Panc1 (cell line): ENCODE results near the gene CFAP74. TPM values are rescaled to one million over a fixed set of nuclear protein-coding genes. Genes with fewer than 3 reads are reported as not detected.

Experiments
- ATAC-seq: fragments of 200-7000 bp; cut with Tn5 transposase; 2 replicates; pipeline ENCODE4 v1.9.1; 2020; ENCODE audit warnings: mild to moderate bottlenecking, moderate library complexity
- BruUV-seq: library from RNA; stranded (reverse); fragments of 400-500 nt; replicated peaks from 2 replicates; lab custom pipeline; 2021; lab: Mats Ljungman, UMichigan
- CTCF ChIA-PET: fragments of 300-600 bp; sonication (Branson Sonifier 250); formaldehyde crosslinking; loops from one replicate; lab custom pipeline; 2022; ENCODE audit warnings: antibody characterized with exemption; lab: Charles Lee
- POLR2A ChIA-PET: fragments of 300-600 bp; sonication (Branson Sonifier 250); formaldehyde crosslinking; loops from one replicate; lab custom pipeline; 2022; ENCODE audit warnings: antibody characterized with exemption; lab: Charles Lee
- DNase-seq: peaks from one replicate; pipeline ENCODE4 v3.0.0-alpha.2; 2010; ENCODE audit warnings: low read depth, low spot score
- H3K27ac ChIP-seq: 2 replicates; pipeline ENCODE4 v1.5.1; 2011; ENCODE audit warnings: mild to moderate bottlenecking, low read length, inconsistent platforms
- H3K27me3 ChIP-seq: fragments of 200-500 bp; sonication (Bioruptor generic); 2 replicates; pipeline ENCODE4 v1.6.0; 2014; ENCODE audit warnings: low read length, inconsistent platforms; ENCODE audit not compliant: control insufficient read depth, insufficient read depth
- H3K36me3 ChIP-seq: fragments of 200-500 bp; sonication (Bioruptor generic); 2 replicates; pipeline ENCODE4 v1.5.1; 2014; ENCODE audit warnings: inconsistent platforms, mild to moderate bottlenecking, low read length, moderate library complexity; ENCODE audit not compliant: control insufficient read depth, insufficient read depth
- H3K4me1 ChIP-seq: 2 replicates; pipeline ENCODE4 v1.5.1; 2011; ENCODE audit warnings: inconsistent platforms, mild to moderate bottlenecking, low read length, moderate library complexity; ENCODE audit not compliant: control insufficient read depth, insufficient read depth
- H3K4me3 ChIP-seq, 2 experiments: 2 replicates each; pipeline ENCODE4 v1.5.1; 2011 to 2012; ENCODE audit warnings: low read depth in 2 of 2, low read length in 2 of 2, mild to moderate bottlenecking in 2 of 2, inconsistent platforms in 1 of 2, moderate library complexity in 1 of 2
- H3K9me3 ChIP-seq: fragments of 200-500 bp; sonication (Bioruptor generic); 2 replicates; pipeline ENCODE4 v1.5.1; 2014; ENCODE audit warnings: low read depth, mild to moderate bottlenecking, inconsistent platforms, low read length, moderate library complexity; ENCODE audit not compliant: control insufficient read depth, insufficient read depth
- CTCF ChIP-seq: fragments of 450-650 bp; IDR thresholded peaks from 2 replicates; pipeline ENCODE4 v1.5.1; 2017; ENCODE audit warnings: mild to moderate bottlenecking
- POLR2AphosphoS5 ChIP-seq: IDR thresholded peaks from 2 replicates; pipeline ENCODE4 v1.6.1; 2012; ENCODE audit warnings: mild to moderate bottlenecking, low read depth, low read length, moderate library complexity
- SIN3A ChIP-seq: IDR thresholded peaks from 2 replicates; pipeline ENCODE4 v1.6.1; 2012; ENCODE audit warnings: low read depth, mild to moderate bottlenecking, low read length, moderate library complexity, borderline replicate concordance; ENCODE audit not compliant: insufficient read depth
- TCF7L2 ChIP-seq: IDR thresholded peaks from 2 replicates; pipeline ENCODE4 v1.6.1; 2011; ENCODE audit warnings: mild to moderate bottlenecking, low read depth, low read length, inconsistent platforms
- in situ Hi-C: cut with HindIII; loops from 2 replicates; pipeline ENCODE4 v1.10.0; 2016; ENCODE audit warnings: low sequenced_read_pairs, low pct_unique_long_range_greater_than_20kb
- intact Hi-C: fragments of 100-400 bp; cut with micrococcal nuclease; formaldehyde crosslinking; loops from one replicate; pipeline ENCODE4 v1.10.0; 2022; ENCODE audit not compliant: unreplicated experiment
- total RNA-seq: library from RNA; stranded (reverse); gene quantifications from one replicate; pipeline ENCODE4 v1.2.1, GENCODE V29; 2021; ENCODE audit not compliant: unreplicated experiment
- TF ChIP-seq, protein P1 (sequence below), 2 experiments: IDR thresholded peaks; 2 replicates each; pipeline ENCODE4 v1.6.1; 2011 to 2012; ENCODE audit warnings: low read depth in 2 of 2, control low read depth in 1 of 2, low read length in 1 of 2, mild to moderate bottlenecking in 1 of 2, moderate library complexity in 1 of 2; ENCODE audit not compliant: insufficient read depth in 1 of 2

CFAP74 gene
- total RNA-seq, 1 experiment from 2014 or later, result not detected

DNA sequence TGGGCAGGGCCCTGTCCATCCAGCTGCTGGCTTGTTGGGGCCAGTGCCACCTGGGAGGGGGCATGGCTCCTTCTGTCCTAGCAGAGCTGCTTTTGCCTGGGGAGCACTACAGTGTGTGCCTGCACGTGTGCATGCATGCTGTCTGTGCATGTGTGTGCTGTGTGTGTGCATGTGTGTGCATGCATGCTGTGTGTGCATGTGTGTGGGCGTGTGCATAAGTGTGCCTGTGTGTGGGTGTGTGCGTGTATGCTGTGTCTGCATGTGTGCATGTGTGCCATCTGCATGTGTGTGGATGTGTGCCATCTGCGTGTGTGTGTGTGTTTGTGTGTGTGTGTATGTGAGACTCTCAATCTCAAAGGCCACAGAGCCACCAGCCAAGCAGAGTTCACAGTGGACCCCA, 38.3 kb upstream of the CFAP74 start:
- DNase-seq (no peak), ATAC-seq (no peak)
- CTCF ChIA-PET, result no interaction called here
- Histone ChIP-seq H3K36me3 (no peaks in the 10 kb centered on the region), H3K27me3 (no peaks in the 10 kb centered on the region), H3K27ac (no peak overlapping the region), H3K4me3 (no peak overlapping the region), H3K4me1 (no peaks in the 10 kb centered on the region), H3K9me3 (no peaks in the 10 kb centered on the region)
- in situ Hi-C loops, result no loop called here
- intact Hi-C loops, result no loop called here
- TF ChIP-seq, protein P1, sequence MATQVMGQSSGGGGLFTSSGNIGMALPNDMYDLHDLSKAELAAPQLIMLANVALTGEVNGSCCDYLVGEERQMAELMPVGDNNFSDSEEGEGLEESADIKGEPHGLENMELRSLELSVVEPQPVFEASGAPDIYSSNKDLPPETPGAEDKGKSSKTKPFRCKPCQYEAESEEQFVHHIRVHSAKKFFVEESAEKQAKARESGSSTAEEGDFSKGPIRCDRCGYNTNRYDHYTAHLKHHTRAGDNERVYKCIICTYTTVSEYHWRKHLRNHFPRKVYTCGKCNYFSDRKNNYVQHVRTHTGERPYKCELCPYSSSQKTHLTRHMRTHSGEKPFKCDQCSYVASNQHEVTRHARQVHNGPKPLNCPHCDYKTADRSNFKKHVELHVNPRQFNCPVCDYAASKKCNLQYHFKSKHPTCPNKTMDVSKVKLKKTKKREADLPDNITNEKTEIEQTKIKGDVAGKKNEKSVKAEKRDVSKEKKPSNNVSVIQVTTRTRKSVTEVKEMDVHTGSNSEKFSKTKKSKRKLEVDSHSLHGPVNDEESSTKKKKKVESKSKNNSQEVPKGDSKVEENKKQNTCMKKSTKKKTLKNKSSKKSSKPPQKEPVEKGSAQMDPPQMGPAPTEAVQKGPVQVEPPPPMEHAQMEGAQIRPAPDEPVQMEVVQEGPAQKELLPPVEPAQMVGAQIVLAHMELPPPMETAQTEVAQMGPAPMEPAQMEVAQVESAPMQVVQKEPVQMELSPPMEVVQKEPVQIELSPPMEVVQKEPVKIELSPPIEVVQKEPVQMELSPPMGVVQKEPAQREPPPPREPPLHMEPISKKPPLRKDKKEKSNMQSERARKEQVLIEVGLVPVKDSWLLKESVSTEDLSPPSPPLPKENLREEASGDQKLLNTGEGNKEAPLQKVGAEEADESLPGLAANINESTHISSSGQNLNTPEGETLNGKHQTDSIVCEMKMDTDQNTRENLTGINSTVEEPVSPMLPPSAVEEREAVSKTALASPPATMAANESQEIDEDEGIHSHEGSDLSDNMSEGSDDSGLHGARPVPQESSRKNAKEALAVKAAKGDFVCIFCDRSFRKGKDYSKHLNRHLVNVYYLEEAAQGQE (IDR thresholded peaks at IDR 0.05; ENCODE audit: insufficient read depth in 1 of 2, low read depth in 2 of 2, low read length in 1 of 2), result no peak
- TF ChIP-seq POLR2AphosphoS5, result no peak
- TF ChIP-seq TCF7L2, result no peak
- TF ChIP-seq SIN3A, result no peak
- no peak for TF ChIP-seq CTCF
- POLR2A ChIA-PET, result no interaction called here
- BruUV-seq, result no TSS peak

GRCh38 chr1:2041305-2041704, 37.7 kb upstream of the CFAP74 start:
- POLR2A ChIA-PET, result interaction anchor here (0.6 kb wide), 1 partner anchor 254 kb away, joined by 3 read pairs; no protein-coding TSS in a partner anchor
- no peak for ATAC-seq
- no peaks in the 10 kb centered on the region for H3K36me3 ChIP-seq
- no peaks in the 10 kb centered on the region for H3K4me1 ChIP-seq
- no peaks in the 10 kb centered on the region for H3K27me3 ChIP-seq
- H3K9me3 ChIP-seq, result no peaks in the 10 kb centered on the region
- no TSS peak for BruUV-seq
- H3K27ac ChIP-seq, result no peak overlapping the region
- CTCF ChIA-PET, result interaction anchor here (1.1 kb wide), 1 partner anchor 81 kb away, joined by 3 read pairs; no protein-coding TSS in a partner anchor
- intact Hi-C loops, result no loop called here
- DNase-seq, result no peak
- H3K4me3 ChIP-seq, result no peak overlapping the region
- TF ChIP-seq CTCF, result no peak
- TF ChIP-seq, protein P1 (IDR thresholded peaks at IDR 0.05; ENCODE audit: insufficient read depth in 1 of 2, low read depth in 2 of 2, low read length in 1 of 2), result no peak
- TF ChIP-seq POLR2AphosphoS5, result no peak
- no peak for TF ChIP-seq SIN3A
- in situ Hi-C loops, result no loop called here
